CD4-positive, alpha-beta T cell (primary cell): ENCODE measurements around the gene AHCYL2. TPM values are rescaled to one million over a fixed set of nuclear protein-coding genes. Genes with fewer than 3 reads are reported as not detected.

Experiments
- ATAC-seq: fragments of 200-7000 bp; cut with Tn5 transposase; one replicate; pipeline ENCODE4 v1.10.0; 2022; ENCODE audit warnings: mild to moderate bottlenecking; ENCODE audit not compliant: poor library complexity
- CTCF ChIA-PET: fragments of 350-600 bp; sonication (Branson Sonifier 250); formaldehyde crosslinking; loops from one replicate; lab custom pipeline; 2021; ENCODE audit warnings: antibody characterized with exemption, inconsistent platforms; lab: Charles Lee
- POLR2A ChIA-PET: fragments of 350-600 bp; sonication (Branson Sonifier 250); formaldehyde crosslinking; loops from one replicate; lab custom pipeline; 2021; ENCODE audit warnings: antibody characterized with exemption, inconsistent platforms; lab: Charles Lee
- DNase-seq, 14 experiments: peaks; one replicate each; pipeline ENCODE4 v3.0.0-alpha.2; 2013 to 2020; ENCODE audit warnings: mixed read lengths in 2 of 14
- H3K27ac ChIP-seq, 2 donors: one replicate each; pipeline versions ENCODE4 v1.5.1 to v1.7.0; 2013; ENCODE audit warnings: low read length in 2 of 2, low read depth in 1 of 2, mild to moderate bottlenecking in 1 of 2
- H3K27me3 ChIP-seq, 2 experiments: 1 replicate in 1 of 2; 2 replicates in 1 of 2; pipeline versions ENCODE4 v1.6.1 to v1.7.0; 2013; ENCODE audit warnings: low read length in 2 of 2, control low read depth in 1 of 2, mild to moderate bottlenecking in 1 of 2, moderate library complexity in 1 of 2; ENCODE audit not compliant: insufficient read depth in 2 of 2, control insufficient read depth in 1 of 2
- H3K36me3 ChIP-seq: one replicate; pipeline ENCODE4 v1.6.1; 2013; ENCODE audit warnings: low read length, control low read depth; ENCODE audit not compliant: insufficient read depth
- H3K4me1 ChIP-seq: one replicate; pipeline ENCODE4 v1.6.1; 2013; ENCODE audit warnings: low read length, control low read depth; ENCODE audit not compliant: insufficient read depth
- H3K4me3 ChIP-seq: one replicate; pipeline ENCODE4 v1.5.1; 2013; ENCODE audit warnings: mild to moderate bottlenecking, low read length, moderate library complexity
- H3K9me3 ChIP-seq, 2 experiments: 1 replicate in 1 of 2; 2 replicates in 1 of 2; pipeline versions ENCODE4 v1.6.1 to v1.7.0; 2013; ENCODE audit warnings: low read length in 2 of 2, mild to moderate bottlenecking in 2 of 2, control low read depth in 1 of 2, moderate library complexity in 1 of 2; ENCODE audit not compliant: control insufficient read depth in 1 of 2, insufficient read depth in 1 of 2
- H3K27ac Mint-ChIP-seq: one replicate; pipeline ENCODE4 v1.8.0; 2020; ENCODE audit warnings: mixed read lengths
- H3K27me3 Mint-ChIP-seq: one replicate; pipeline ENCODE4 v1.8.0; 2021; ENCODE audit warnings: mixed read lengths
- H3K36me3 Mint-ChIP-seq: one replicate; pipeline ENCODE4 v1.8.0; 2021; ENCODE audit warnings: low read depth, mixed read lengths
- H3K4me1 Mint-ChIP-seq: one replicate; pipeline ENCODE4 v1.8.0; 2021; ENCODE audit warnings: low read depth, mixed read lengths
- H3K4me3 Mint-ChIP-seq: one replicate; pipeline ENCODE4 v1.8.0; 2020; ENCODE audit warnings: mild to moderate bottlenecking, mixed read lengths
- H3K9me3 Mint-ChIP-seq: one replicate; pipeline ENCODE4 v1.8.0; 2020; ENCODE audit warnings: mixed read lengths
- CTCF ChIP-seq: fragments of 200-600 bp; IDR thresholded peaks from one replicate; pipeline ENCODE4 v1.8.0; 2022; ENCODE audit warnings: antibody characterized with exemption, mild to moderate bottlenecking
- intact Hi-C, 2 experiments: fragments of 100-400 bp; cut with DNase I in 1 of 2; cut with micrococcal nuclease in 1 of 2; formaldehyde crosslinking; loops; one replicate each; pipeline versions ENCODE4 v1.15.1 to v1.9.0; 2023 to 2025; cut with DNase I, micrococcal nuclease
- total RNA-seq, 174 experiments: library from RNA in 2 of 174; stranded (reverse) in 2 of 174; gene quantifications; one replicate each; pipeline ENCODE4 v1.2.3 and lab custom pipeline; 2021 to 2026

The AHCYL2 gene
- total RNA-seq, 2 experiments from 2014 or later = 5.8 to 6.0 TPM

- DNase-seq (no peak), ATAC-seq (no peak)
- ChIA-PET CTCF (interaction anchor here (0.6 kb wide), 1 partner anchor 1583 kb away, joined by 3 read pairs; no protein-coding TSS in a partner anchor), POLR2A (no interaction called here)
- Histone ChIP-seq H3K27ac (no peak overlapping the region), H3K4me3 (no peak overlapping the region), H3K9me3 (no peaks in the 10 kb centered on the region), H3K36me3 (no peaks in the 10 kb centered on the region), H3K4me1 (peaks cover 13% of the 10 kb centered on the region), H3K27me3 (peaks cover 21 to 23% of the 10 kb centered on the region in 2 experiments)
- H3K27me3 Mint-ChIP-seq = peaks cover 53% of the 10 kb centered on the region
- H3K36me3 Mint-ChIP-seq = no peaks in the 10 kb centered on the region
- H3K4me1 Mint-ChIP-seq = peaks cover 12% of the 10 kb centered on the region
- no peaks in the 10 kb centered on the region for H3K9me3 Mint-ChIP-seq
- no peak overlapping the region for H3K27ac Mint-ChIP-seq
- intact Hi-C loops = no loop called here
- H3K4me3 Mint-ChIP-seq = no peak overlapping the region
- no peak for TF ChIP-seq CTCF
These were observed 39.7 kb upstream of the AHCYL2 start for GRCh38 chr7:129184981-129185670.

- no peaks in the 10 kb centered on the region for H3K9me3 Mint-ChIP-seq
- Histone ChIP-seq H3K36me3 (no peaks in the 10 kb centered on the region), H3K27ac (no peak overlapping the region), H3K27me3 (peaks cover 25 to 32% of the 10 kb centered on the region in 2 experiments), H3K4me3 (no peak overlapping the region), H3K4me1 (peaks cover 13% of the 10 kb centered on the region), H3K9me3 (no peaks in the 10 kb centered on the region)
- no peak overlapping the region for H3K27ac Mint-ChIP-seq
- TF ChIP-seq CTCF = no peak
- POLR2A ChIA-PET = no interaction called here
- H3K36me3 Mint-ChIP-seq = no peaks in the 10 kb centered on the region
- ATAC-seq = no peak
- H3K27me3 Mint-ChIP-seq = peaks cover 57% of the 10 kb centered on the region
- no peak for DNase-seq
- peaks cover 12% of the 10 kb centered on the region for H3K4me1 Mint-ChIP-seq
- CTCF ChIA-PET = no interaction called here
- peak overlapping the region; percentile 47 for H3K4me3 Mint-ChIP-seq
- intact Hi-C loops = no loop called here
These were observed 38.0 kb upstream of the AHCYL2 start for GRCh38 chr7:129186749-129187260.

GRCh38 chr7:129187681-129188371, 37.0 kb upstream of the AHCYL2 start:
- POLR2A ChIA-PET = interaction anchor here (1.7 kb wide), 1 partner anchor 21 kb away, joined by 4 read pairs; no protein-coding TSS in a partner anchor
- Histone ChIP-seq H3K4me3 (peak overlapping the region; percentile 38), H3K9me3 (no peaks in the 10 kb centered on the region), H3K27ac (no peak overlapping the region), H3K36me3 (no peaks in the 10 kb centered on the region), H3K4me1 (peaks cover 13% of the 10 kb centered on the region), H3K27me3 (peaks cover 25 to 42% of the 10 kb centered on the region in 2 experiments)
- no peaks in the 10 kb centered on the region for H3K36me3 Mint-ChIP-seq
- H3K4me3 Mint-ChIP-seq = peak overlapping the region; percentile 87
- H3K27ac Mint-ChIP-seq = no peak overlapping the region
- no peaks in the 10 kb centered on the region for H3K9me3 Mint-ChIP-seq
- CTCF ChIA-PET = no interaction called here
- DNase-seq = no peak
- TF ChIP-seq CTCF = no peak
- peaks cover 67% of the 10 kb centered on the region for H3K27me3 Mint-ChIP-seq
- peaks cover 12% of the 10 kb centered on the region for H3K4me1 Mint-ChIP-seq
- intact Hi-C loops = no loop called here
- no peak for ATAC-seq
